ENCODE results near the gene DTNBP1.

DTNBP1 gene

DNA sequence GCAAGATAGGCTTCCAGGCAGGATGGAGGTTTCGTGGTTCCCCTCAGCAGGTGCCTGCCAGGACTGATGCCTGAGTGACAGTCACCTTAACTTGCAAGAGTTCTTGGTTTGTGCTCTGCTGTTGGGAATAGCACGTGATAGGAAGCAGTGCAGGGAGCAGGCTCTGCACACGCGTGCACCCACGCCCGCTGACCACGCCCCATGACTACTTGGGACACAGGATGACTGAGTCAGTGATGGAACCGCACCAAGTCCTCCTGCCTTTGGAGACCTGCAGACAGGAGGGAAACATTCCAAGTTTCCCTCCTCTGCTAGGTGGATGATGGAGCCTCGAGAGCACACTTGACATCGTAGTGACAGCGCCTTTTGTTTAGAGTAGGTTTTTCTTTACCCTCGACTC lies 164.2 kb downstream of the DTNBP1 start:
- no peak for DNase-seq

DNA sequence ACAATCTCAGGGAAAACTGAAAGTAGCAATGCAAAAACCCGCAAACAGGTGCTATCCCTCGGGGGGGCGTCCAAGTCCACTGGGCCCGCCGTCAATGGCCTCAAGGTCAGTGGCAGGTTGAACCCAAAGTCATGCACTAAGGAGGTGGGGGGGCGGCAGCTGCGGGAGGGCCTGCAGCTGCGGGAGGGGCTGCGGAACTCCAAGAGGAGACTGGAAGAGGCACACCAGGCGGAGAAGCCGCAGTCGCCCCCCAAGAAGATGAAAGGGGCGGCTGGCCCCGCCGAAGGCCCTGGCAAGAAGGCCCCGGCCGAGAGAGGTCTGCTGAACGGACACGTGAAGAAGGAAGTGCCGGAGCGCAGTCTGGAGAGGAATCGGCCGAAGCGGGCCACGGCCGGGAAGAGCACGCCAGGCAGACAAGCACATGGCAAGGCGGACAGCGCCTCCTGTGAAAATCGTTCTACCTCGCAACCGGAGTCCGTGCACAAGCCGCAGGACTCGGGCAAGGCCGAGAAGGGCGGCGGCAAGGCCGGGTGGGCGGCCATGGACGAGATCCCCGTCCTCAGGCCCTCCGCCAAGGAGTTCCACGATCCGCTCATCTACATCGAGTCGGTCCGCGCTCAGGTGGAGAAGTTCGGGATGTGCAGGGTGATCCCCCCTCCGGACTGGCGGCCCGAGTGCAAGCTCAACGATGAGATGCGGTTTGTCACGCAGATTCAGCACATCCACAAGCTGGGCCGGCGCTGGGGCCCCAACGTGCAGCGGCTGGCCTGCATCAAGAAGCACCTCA lies 166.3 kb downstream of the DTNBP1 start:
- DNase-seq, result no peak

DNA sequence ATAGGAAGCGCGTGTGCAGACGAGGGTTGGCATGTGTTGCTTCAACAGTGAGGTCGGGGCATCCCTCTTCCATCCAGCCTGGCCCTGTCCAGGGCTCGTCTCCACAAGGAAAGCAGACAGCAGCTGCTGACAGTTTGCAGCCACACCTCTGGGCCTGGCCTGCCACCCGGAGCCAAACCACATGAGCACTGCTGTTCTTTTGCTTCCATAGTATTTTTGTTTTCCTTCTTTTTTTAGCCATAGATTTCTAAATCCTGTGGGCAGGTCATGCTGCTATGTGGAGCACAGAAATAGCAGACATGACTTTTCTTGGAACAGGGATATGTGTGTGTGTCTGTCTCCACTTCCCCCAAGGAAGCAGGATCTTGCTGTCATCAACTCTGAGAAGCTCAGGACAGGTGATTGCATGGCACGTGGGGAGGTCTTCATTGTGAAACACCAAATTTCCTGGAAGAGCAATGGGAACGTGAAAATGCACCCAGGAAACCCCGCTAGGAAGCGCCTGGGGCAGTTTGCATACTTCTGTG lies 167.4 kb downstream of the DTNBP1 start:
- no peak for DNase-seq

DNA sequence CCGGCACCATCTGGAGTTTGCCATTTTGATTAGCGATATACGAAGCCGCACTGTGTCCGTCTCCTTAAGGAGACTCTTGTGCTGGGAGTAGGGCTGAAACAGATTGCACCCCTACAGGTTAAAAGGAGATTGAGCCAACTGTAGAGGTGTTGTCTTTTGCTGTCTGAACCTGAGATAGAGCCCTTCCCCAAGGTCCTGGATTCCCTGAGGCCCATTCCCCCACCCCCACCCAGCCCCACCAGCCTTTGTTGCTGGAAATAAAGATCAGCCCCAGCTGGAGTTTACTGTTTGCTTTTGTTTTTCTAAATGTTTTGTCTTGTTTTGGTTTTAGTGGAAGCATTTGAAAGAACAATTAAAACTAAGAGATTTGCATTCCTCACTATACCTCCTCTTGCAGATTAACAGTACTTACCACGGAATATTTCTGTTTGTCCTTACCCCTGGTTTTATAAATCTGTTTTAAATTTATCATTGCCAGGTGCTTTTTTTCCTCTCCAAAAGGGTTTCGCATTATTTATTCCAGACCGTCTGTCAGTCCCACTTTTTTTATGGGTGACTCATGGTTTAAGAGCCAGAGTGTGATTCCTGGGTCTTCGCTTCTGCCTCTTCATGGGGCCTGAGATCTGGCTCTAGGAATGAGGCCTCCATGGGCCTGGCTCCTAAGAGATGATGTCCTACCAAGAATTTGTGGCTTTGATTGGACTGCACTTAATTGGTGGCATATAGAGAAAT lies 169.2 kb downstream of the DTNBP1 start:
- no peak for DNase-seq

DNA sequence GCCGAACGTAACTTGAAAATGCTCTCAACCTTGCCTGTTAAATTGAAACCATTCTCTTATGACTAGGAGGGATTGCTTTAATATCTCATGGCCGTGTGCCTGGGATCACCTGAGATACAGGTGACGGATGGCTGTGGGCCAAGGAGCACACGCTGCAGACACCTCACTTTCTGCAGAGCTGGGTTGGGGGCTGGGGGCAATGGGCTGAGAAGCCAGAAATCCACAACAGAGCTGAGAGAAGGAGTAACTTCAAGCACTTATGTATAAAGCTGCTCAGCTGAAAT lies 170.9 kb downstream of the DTNBP1 start:
- no peak for DNase-seq

DNA sequence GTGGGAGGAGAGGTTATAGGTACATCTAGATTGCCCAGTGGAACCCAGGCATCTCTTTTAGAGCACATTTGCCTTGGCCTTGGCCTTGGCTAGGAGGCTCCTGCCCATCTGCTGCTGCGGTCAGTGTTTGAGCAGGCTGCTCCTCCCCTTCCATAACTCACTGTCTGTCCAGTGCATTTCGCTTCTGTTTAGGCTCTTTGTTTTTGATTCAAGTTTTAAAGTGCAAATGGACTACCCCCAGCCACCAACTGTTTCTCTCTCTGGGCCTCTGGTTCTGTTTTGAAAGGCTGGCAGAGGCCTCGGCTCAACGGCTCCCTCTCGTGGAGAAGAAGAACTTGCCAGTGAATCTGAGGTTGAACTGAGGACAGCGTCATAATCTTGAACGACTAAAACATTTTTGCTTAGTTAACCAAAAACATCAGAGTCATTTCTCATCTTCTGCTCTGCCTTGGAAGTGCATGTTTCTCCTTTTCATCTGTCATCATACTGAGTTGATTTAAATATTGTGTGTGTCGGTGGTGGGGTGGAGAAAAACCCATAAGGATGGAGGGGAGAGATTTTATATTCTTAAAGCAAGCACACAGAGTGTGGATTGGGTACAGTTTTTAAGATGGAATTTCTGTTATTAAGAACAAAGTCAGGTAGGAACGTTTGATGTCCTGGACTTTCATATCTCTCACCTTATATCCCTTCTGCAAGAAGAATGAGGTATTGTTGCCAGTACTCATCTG lies 171.4 kb downstream of the DTNBP1 start:
- DNase-seq, result no peak

DNA sequence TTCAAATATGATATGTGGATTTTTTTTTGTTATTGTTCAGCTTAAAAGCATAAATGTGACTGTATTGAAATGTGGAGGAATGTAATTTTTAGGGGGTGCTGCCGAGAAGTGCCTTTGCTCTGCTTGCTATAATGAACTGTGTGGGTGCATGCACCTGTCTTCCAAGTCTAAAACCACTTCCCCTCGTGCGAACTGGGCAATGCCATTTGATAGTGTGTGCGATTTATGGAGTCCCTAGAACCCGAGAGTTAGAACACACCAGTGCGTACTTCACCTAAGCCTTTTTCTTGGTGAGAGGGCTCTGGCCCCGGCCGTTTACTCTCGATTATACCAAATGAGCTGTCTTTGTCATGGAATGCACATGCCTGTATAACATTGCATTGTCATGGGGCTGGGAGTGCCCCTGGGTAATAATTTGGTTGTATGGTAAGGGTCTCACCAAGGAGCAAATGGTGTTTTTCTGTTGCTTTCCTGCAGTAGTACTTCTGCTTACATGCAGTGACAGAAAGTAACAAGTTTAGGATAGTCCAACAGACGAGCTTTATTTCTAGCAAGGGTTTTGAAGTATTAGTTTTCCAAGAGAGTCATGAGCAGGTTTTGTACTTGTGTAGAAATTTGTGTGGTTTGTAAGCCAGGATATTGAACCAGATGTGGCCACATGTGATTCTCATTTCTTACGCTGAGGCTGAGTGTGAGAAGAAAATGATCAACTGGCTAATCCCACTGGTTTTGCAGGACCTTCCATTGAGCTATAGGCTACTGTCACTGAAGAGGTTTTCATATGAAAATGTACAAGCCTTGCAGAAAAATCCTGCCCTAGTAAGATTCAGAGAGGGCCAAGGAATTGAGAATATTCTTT lies 172.4 kb downstream of the DTNBP1 start:
- DNase-seq, result no peak

DNA sequence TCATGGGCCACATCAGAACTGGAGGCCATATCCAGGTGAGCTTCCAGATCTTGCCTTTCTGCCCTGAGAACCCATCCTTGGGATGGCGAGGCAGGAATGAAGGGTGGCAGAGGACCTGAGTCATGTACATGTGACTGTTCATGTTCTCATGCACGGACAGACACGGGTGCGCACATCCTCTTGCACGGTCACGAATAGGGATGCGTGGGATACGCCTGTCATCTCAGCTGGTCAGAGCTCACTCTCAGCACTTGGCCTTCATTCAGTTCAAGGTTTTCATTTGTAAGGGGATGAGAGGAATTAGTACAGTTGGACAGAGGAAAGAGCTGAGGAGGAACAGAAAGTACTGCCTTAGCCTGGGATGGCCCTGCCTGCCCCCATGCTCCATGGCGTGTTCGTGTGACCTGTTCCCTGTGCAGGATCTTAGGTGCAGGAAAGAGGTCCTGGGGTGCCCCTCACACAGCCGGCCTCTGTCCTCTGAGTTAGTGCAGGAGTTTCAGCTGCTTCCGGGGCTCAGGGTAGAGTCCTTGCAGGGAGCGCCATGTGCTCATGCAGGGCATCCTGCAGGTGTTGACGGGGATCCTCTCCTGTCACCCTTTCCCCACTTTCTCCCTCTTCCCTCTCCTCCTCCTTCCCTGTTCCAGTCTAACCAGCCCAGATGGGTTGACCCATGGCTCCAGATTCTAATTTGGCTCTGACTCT lies 173.4 kb downstream of the DTNBP1 start:
- DNase-seq, result no peak

DNA sequence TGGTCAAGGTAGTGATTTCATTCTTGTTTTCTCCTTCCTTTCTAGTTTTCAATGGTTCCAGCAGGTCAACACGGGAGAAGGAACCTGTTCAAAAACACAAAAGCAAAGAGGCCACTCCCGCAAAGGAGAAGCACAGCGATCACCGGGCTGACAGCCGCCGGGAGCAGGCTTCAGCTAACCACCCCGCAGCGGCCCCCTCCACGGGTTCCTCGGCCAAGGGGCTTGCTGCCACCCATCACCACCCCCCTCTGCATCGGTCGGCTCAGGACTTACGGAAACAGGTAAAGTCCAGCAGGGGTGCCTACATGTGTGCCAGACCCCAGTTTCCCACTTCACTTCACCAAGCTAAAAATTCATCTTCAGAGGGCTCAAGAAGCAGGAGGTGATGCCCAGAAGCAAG lies 175.6 kb downstream of the DTNBP1 start:
- no peak for DNase-seq

DNA sequence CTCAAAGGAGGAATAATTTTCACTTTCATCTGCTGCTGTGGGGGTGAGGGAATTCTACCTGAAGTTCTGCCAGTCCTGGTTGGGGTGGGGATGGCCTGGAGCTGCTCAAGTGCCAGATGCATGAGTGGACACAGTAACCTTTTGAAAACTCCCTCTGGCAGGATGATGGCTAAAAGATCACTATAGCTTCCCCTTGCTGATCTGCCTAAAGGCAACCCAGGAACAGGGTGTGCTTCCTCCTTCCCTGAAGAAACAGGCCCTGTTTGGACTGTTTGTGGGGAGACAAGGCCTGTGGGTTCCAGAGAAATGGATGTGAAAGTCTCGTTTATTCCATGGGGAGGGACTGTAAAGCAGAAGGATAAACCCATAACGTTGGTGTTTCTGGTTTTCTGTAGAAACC lies 176.9 kb downstream of the DTNBP1 start:
- DNase-seq, result no peak

DNA sequence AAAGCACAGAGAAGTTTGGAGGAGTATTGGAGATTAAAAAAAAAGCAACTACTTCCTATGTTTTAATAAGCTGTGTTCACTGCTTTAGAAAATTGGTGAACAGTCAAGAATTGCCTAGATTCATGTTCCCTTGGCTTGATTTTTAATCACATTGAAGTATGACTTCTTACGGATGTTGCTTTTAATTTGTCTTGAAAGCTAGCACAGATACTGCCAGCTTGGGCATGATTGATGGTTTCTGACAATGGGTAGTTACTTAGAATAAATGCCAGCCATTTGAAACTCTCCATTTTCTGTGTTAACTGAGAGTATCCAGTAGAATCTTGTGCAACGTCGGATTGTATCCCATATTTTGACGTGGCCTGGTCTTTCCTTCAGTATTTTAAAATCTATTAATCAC lies 178.0 kb downstream of the DTNBP1 start:
- DNase-seq, result no peak

DNA sequence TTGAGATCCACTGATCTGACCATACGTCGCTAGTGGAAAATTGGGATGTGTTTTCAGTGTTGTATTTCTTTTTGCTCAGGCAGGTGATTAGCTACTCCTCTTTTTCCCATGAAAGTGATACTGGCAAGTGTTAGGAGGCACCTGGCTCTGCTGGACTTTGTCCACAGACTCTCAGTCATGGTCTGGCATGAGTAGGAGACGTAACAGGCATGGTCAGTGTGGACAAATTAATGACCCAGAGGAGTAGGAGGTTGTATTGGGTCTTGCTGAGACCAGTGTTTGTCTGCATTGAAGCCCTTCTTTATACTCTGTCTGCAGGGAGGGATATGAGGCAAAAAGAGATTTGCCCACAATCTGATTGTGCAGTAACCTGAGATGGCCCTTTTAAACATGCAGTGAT lies 178.7 kb downstream of the DTNBP1 start:
- no peak for DNase-seq

DNA sequence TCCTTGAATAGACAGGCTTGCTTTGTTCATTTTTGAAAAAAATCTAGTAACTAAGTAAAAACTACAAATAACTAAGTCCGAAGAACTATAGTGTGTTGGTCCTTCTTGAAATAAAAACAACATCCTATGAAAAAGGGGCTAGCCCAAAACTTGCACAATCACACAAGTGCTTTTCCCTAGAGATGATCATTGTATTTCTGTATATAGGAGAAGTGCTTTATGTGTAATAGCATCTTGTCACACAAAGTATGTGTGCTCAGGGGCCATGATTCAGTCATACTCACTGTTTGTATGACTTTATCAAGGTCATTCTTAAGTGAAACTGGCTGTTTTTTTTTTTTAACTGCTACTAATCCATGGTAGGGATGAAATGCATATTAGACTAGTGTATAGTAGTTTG lies 179.8 kb downstream of the DTNBP1 start:
- DNase-seq, result no peak

DNA sequence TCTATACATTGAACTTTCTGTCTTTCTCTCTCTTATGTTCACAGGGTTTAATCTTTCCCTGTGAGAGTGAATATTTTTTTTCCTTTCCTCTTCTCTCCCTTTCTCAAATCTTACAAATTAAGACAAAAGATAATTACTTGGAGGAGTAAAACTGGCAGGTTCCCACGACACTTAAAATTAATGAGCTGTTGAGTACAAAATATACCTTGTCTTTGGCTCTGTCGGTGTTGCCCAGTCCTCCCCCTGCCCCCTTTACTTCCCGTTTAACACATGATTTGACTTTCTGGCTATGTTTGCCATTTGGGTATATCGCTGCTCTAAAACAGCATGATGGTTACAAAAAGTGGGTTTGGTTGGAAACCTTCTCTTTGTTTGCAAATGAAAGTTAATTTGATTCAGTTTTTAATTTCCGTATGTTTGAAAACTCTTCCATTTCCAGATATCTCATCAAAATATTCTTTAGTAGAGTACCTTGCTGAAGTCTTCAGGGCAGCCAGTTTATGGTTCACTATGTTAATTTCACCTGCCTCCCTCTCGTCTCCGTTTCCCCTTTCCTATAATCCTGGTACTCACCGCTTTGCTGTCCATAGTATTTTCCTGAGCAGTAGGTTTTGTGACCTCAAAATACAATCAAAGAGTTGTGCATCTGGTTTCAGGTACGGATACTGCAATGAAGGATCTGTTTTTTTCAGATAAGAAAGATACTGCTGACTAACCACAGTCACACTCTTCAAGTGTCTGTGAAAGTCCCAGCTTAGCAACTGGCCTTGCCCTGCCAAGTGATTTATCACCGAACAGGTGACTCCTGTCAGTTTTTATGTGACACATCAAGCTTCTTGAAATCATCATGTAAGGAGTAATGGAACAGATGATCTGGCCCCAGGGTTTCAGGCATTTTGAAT lies 181.2 kb downstream of the DTNBP1 start:
- DNase-seq, result no peak

DNA sequence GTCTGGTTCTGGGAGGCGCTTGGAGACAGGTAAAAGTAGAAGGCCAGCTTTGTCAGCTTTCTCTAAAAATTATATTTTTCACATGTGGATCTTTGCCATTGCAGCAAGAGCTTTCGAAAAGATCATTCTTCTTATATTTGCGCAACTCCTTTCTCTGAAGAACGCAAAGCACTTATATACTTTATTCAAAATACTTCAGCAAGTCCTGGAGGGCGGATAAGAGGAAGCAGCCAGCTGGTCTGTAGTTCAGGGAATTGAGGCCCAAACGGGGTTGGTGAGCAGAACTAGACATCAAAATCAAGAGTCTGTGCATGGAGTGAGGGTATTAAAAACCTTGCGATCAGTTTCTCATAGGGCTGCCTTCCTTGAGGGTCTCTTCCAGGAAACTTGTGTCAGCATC lies 182.3 kb downstream of the DTNBP1 start:
- no peak for DNase-seq

DNA sequence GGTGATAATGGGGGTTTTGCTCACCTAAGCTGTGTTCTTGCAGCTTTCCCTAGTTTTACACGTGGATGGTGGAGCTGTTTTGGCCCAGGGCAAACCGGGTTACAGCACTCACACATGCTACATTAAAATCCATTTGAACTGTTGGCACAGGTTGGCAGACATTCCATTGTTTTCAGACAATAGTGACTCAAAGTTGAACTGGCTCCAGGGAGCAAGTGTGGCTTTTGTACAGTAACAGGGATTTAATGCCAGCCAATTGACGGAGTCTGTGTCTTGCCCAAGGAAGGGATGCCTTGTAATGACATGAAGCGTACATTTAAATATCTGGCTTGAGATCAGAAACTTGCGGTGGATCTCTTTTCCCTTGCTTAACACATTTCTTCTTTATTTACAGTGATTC lies 183.1 kb downstream of the DTNBP1 start:
- DNase-seq, result no peak

DNA sequence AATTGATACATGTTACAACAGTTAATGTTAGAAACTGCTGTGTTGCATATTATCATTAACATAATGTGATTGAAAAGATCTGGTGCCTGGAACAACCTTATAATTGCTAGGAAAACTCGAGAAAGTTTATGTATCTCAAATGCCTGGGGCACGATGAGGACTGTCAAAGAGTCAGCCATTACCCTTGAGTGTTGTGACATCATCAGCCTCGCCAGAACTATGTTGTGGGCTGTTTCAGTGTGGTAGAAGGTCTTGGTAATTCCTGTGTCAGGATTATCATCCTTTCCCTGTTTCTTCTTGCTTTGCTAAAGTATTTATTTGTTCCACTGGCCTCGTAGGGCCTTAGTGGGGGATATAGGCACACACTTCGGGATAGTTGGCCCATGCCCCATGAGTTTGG lies 185.1 kb downstream of the DTNBP1 start:
- no peak for DNase-seq

DNA sequence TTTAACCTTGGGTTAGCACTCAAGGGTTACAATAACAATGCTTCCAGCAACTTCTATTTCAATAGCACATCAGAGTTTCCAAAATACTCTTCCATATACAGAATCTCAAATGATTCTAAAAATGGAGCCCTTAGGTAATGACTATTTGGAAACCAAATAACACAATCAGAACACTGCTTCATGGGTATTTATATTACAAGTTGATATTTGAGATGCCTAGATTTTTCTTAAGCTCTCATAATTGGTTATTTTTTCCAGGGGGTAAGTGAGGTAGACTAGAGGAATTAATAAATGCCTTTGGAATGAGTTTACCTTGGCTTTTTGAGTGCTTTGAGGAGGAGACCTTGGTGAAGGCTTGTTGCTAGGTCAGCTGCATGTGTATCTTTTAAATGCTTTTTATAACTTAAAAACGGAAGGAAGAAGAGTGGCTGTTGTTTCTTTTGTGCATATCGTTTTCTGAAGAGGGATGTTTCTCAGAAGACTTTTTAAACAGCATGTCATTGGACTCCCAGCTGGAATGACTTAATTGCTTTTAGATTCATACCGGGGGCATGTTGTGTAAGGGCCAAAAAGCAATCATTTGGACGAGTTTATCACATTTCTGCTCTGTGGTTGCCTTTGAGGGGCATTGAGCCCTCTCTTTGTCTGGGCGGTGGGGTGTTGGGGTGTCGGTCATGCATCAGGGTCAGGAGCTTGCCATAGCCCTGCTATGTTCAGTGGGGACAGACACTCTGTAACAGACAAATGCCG lies 186.0 kb downstream of the DTNBP1 start:
- DNase-seq, result no peak

DNA sequence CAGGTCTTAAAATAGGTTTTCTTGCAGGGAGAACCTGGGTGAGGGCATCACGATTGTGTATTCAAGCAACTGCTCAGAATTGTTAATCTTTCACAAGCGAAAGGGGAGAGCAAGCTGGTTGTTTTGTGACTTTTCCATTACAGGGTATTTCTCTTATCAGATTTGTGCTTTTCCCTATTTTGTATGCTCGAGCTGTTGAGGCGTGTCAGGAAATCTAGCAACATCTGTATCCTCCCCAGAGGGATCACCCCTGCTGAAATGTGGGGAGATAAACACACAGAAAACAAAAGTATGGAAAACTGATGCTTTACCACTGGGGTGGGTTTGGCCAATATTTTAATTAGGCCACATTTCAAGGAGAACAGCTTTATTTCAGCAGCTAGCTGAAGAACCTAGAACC lies 187.0 kb downstream of the DTNBP1 start:
- DNase-seq, result no peak

DNA sequence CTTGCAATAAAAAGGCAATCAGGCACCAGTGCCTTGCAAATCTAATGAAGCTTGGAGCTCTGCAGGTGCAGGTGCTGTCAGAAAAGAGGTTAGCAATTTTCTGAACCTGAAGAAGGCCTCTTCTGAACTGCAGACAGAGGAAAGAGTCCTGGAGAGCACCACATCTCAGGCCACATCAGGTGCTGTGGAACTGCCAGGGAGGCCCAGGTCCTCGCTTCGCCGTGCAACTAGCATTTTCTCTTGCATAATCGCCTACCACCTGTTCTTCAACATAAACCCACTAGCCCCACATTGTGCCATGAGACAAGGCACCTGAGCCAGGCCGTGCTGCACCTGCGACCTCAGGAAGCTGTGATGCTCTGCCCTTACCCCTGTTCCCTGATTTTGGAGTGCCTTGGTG lies 187.6 kb downstream of the DTNBP1 start:
- no peak for DNase-seq

DNA sequence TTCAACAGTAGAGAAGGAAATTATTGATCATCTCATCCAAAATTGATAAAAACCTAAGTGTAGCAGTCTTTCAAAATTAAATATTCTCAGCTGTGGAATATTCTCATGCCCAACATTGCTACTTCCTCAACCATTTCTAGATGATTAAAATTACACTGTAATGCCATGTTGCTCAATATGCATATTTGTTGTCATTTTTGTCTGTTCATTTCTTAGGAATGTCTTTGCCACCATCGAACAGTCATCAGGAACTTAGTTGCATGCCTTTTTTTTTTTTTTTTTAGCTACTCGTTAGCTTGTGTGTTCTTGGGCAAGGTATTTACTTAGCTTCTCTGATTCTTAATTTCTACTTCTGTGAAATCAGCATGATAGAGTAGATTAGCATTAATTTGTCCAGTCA lies 188.6 kb downstream of the DTNBP1 start:
- DNase-seq, result no peak
